NCI-H69 (cell line): ENCODE data around the gene TRPM8.
"Not testable (repeated sequence)": the region's sequence is repeated elsewhere in the genome, so short reads cannot be mapped to it uniquely, and the experiment has no call there.

Source experiments
- DNase-seq: peaks from one replicate; lab custom pipeline; 2025; lab: John Stamatoyannopoulos, UW

The TRPM8 gene

DNA sequence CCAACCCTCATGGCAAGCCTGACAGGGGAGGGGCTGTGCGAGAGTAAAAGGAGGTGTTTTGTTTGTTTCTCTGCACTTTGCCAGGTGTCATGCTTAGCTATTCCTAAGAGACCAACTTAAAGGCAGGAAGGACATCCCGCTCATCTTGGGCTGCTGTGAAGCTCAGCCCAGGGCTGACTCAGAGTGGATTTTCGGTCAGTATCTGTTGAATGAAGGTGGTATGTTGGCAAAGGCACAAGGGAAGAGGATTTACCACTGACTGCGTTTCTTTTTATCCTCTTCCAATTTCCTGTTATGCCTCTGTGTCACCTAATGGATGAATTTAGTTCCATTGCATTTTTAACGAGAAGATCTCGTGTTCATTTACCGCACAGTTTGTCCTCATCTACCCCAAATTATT lies 18.9 kb downstream of the TRPM8 start:
- no peak for DNase-seq

DNA sequence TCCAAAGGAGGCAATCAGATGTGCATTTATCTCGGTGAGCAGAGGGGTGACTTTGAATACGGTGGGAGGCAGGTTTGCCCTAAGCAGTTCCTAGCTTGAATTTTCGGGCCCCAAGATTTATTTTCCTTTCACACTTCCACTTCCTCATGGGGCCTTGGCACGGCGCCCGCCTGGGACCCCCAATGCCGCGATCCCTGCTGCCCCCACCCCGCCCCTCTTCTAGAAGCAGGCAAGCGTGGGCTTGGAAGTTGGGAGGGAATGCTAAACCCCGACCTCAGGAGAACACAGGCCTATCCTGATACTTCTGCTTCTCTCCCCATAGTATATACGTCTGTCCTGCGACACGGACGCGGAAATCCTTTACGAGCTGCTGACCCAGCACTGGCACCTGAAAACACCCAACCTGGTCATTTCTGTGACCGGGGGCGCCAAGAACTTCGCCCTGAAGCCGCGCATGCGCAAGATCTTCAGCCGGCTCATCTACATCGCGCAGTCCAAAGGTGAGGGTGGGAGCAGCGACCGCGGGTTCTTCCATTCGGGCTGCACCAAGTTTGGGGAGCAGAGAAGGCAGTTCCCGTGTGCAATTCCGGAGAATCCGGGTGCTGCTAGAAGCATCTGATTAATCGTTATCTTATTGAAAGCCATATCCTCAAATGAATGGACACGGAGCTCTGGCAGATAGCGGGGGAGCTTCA lies 21.6 kb downstream of the TRPM8 start:
- no peak for DNase-seq

DNA sequence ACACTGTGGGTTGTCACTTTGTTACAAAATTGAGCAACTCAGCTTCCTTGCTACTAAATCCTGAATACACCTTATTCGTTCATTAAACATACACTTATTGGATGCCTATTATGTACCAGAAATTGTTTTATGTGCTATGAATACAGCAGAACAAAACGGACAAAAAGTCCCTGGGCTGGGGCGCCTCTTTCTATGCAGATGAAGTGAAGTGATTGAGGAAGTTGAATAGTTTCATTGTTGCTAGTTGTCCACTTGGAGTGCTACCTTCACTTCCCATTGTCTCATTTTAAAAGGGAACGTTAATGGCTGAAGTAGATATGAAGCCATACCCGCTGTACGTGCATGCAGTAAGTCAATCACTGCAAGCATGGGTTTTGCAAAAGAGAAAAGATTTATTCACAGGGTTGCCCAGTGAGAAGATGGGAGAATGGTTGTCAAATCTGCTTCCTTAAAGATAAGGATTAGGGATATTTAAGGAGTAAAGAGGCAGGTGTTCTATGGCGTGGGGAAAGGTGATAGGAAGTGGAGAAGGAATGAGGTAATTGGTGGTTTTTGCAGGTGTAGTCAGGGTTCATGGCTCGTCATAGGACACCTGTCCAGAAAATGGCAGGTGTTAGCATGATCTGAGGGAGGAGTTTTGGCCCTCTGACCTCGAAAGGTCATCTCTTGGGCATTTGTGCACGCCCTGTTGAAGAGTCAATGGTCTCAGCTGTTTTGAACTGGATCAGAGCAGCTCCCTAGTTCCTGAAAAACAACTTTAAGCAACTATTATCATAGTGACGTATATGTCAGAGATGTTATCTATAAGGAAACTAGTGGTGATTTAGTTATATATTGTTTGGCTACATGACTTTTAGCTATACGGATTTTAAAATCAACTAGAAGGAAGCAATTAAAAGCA lies 23.5 kb downstream of the TRPM8 start:
- DNase-seq: peak; percentile 8

DNA sequence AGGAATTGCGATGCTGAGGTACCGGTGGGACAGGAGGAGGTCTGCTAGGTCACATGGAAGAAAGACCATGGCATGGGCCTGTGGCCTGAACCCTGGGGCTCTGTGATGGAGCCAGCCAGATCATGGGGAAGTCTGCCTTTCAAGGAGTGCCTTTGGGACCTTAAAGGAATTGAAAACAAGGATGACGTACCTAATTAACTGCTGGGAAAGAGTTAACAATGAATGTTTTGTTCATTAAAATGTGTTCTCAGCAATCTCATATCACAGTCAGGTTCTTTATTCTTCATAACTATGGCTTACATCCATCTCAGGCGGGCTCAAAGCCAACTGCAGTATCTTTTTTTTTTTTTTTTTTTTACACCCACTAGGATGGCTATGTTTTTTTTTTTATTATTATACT lies 25.6 kb downstream of the TRPM8 start:
- DNase-seq: no peak

DNA sequence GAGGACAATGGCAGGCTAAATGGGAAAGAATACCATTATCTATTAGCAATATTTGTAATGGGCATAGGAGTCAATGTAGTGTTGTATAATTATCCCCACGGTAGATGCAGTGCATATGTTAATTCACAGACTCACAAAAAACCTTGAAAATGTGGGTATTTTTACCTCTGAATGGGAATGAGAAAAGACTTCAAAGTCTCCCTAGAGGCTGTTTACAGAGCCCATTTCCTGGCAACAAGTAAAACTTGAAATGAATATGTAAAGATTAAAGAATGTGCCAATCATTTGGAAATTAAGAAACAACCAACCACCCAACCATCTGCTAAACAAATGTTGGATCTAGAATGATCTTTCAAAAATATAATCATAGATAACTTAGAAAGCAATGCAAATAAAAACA lies 27.1 kb downstream of the TRPM8 start:
- no peak for DNase-seq

DNA sequence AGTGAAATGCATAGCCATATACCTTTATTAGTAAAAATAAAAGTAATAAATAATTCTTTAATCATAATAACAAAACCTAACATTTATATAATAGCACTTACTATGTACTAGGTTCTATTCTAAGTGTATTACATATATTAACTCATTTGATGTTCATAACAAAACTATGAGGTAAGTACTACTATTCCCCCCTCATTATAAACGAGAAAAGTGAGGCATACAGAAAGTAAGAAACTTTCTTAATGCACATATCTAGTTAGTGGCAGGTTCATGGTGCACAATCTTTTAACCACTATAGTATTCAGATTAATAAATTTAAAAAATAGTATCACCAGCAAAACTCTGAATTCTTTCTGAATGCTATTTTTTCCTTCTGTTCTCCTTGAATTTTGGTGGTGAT lies 27.5 kb downstream of the TRPM8 start:
- DNase-seq: no peak

DNA sequence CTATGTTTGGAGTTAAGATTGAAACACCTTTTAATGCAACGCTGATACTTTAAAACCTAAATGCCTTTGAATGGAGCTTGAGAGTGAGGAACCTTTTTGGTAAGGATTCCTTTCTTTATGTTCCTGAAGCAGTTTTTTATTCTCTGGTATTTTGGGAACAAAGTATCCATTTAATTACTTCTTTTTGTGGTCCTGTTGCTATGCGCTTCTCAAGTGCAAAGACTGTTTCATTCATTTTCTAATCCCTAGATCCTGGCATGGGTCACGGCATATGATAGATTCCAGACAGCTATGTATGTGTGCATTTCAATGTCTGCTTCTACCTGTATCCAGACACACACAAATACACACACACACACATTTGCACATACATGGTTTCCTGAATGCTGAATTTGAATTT lies 28.0 kb downstream of the TRPM8 start:
- DNase-seq: no peak

DNA sequence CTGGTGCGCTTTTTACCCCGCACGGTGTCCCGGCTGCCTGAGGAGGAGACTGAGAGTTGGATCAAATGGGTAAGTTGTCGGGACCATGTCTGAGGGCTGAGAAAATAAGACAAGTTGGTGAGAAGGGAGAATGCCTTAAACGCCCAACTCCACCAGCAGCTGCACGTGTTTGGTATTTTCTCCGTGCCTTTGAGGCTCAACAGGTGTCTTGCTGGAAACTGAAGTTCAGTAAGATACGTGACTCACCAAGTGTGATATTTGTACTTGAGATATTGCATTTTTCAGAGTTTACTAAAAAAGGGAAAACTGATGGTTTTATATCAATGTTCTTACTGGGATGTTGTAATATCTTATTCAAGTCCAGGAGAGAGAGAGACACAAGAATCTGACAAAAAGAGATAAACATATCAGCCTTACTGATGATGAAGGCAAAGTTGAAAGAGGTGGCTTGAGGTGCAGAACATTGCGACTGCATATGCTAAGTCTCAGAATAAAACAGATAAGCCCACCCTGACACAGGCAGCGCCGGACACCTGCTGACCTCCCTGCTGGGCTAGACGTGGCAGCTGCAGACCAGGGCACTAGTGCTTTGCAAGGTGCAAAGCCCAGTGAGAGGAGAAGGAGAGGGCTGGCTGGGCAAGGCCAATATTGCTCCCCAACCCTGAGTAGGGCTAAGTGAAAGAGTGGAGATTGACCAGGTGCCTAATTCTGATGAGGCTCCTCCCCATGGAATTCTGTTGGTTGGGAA lies 33.1 kb downstream of the TRPM8 start:
- DNase-seq: no peak

DNA sequence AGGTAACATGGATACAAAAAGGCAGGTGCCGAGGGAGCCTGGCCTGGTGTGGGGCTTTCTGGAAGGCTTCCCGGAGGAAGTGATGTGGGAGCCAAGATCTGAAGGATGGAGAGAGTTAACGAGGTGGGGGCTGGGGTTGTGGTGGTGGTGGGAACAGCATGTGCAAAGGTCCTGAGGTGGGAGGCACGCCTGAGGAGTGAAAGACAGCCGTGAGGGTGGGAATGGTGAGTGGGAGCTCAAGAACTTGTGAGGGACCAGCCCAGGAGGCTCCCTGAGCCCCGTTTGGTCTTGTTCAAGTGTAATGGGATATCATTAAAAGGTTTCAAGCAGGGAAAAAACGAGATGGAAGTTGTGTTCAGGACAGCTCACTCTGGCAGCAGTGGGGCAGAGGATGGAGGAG lies 35.2 kb downstream of the TRPM8 start:
- DNase-seq: no peak

DNA sequence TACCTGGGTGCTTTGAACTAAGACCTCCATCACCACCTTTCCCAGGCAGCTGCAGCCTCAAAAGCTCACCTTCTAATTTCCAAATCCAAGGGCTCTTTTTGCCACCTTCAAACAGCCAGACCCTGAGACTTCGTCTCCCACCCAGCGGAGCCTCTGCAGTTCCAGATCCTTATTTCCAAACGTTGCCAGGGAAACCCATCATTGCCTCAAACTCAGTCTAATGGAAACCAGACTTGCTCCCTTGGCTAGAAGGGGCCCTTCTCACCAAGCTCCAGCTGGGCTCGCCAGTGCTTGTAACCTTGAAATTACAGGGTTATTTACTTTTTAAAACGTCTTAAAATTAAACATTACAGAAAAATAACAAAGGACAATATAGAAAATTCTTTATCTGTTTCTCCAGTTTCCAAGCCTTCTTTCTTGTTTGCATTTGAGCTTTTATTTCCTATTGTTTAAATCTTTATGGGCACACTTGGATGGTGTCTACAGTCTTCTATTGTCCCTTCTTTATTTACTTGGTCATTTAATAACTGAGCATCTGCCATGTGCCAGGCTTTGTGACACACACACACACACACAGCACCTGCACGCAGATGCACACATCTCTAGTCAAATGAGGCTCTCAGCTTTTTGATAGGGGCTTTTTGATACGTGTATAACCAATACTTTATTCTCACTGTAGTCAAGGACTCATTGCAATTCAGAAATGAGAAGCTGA lies 36.1 kb downstream of the TRPM8 start:
- DNase-seq: peak; percentile 85

DNA sequence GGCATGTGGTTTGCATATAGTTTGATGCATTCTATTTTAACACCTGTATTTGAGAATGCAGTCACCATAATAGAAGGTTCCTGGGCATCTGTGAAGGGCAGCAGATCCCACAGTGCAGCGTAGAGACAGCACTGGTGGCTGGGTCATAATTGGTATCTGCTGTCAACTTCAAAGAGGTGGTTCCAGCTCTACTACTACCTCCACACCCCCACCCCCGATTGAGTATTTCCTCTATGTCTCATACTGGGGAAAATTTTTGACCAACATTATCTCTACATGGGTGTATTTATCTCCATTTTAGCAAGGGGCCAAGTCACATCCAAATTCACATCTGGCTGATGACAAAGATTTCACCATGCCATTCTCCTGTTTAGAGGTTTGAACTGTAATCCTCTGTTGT lies 43.0 kb downstream of the TRPM8 start:
- no peak for DNase-seq

DNA sequence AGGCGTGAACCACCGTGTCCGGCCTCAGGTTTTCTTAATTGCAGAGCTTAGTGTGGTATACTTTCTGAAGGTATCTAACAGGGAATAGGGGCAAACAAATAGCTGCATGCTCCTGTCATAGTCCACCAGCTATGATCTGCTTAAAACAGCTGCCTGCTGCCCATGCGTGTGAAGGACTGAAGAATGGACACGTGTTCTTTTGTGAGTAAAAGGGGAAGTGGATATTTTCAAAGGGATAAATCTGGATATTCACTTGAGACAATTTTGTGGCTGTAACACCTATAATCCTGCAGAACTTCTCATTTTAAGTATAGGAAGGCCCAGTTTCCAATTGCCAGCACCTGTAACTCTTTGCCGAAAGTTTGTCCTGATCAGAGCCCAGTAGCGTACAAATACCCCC lies 44.7 kb downstream of the TRPM8 start:
- no peak for DNase-seq

DNA sequence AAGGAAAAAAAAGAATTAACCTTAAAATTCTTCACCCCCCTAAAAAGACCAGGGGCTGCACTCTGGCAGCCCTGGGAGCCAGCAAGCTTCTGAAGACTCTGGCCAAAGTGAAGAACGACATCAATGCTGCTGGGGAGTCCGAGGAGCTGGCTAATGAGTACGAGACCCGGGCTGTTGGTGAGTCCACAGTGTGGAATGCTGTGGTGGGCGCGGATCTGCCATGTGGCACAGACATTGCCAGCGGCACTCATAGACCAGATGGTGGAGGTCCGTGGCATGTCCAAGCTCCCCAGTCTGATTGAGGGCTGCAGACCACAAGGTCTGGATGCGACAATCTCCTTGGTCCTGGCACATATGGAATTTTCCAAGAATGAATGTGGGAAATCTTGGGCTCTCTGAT lies 47.4 kb downstream of the TRPM8 start:
- DNase-seq: no peak

DNA sequence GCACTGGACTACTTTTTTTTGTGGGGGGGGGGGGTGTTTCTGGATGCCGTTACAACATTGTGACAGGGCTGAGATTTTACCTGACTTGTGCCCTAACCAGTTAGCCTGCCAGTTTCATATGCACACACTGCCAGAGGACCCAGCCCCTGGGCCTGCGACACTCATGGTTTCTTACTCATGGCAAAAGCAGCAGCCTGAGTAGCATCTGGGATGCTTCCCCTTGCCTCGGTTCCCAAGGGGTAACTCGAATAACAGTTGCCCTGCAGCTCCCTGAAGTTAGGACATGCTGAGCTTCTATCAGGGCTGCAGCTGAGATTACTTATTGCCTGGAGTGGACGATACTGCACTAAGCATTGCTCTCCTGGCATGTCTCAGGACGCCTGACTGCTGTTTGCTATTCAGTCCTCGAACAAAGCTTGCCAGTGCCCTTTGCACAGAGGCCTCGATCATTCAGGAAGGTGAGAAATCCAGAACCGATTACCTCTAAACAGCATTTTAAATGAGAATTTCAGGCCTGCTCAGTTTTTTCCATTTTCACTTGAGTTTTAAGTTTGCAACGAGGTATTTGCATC lies 47.9 kb downstream of the TRPM8 start:
- DNase-seq: no peak

DNA sequence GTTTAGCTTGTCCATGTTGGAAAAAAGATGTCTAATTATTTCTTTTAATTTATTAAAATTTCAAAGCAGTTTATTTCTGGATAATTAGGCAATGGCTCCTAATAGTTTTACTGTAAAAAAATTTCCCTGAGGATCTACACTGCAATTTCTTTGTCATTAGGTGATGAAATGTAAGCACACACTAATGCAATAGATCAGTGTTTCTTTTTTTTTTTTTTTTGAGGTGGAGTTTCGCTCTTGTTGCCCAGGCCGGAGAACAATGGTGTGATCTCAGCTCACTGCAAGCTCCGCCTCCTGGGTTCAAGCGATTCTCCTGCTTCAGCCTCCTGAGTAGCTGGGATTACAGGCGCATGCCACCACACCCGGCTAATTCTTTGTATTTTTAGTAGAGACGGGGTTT lies 48.5 kb downstream of the TRPM8 start:
- not testable (repeated sequence) for DNase-seq

DNA sequence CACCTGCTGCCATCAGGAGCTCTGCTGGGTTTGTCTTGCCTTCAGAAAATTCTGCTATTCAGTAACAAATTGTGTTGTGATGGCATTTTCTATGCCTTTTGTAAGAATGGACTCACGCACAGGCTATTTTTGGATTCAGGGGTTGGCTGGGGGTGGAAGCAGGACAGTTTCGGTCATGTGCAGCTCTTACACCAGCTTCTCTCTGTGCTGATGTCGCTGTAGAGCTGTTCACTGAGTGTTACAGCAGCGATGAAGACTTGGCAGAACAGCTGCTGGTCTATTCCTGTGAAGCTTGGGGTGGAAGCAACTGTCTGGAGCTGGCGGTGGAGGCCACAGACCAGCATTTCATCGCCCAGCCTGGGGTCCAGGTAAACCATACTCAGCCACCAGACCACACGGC lies 49.2 kb downstream of the TRPM8 start:
- DNase-seq: no peak

DNA sequence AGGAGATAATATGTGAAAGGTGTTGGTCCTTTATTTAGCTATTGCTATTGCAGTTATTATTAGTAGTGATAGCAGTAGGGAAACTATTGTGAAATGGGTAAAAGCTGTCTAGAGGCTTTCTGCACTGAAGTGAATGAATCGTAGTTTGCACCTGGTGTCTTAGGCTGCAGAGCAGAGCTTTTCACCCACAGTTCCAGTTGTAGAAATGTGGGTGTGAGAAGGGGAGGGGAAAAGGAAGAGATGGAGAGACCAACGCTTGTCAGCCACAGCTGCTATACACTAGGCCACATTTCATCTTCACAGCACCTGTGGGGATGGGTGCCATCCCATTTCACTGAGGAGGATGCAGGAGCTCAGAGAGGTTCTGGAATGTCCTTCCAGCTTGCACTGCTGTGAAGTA lies 50.0 kb downstream of the TRPM8 start:
- no peak for DNase-seq

DNA sequence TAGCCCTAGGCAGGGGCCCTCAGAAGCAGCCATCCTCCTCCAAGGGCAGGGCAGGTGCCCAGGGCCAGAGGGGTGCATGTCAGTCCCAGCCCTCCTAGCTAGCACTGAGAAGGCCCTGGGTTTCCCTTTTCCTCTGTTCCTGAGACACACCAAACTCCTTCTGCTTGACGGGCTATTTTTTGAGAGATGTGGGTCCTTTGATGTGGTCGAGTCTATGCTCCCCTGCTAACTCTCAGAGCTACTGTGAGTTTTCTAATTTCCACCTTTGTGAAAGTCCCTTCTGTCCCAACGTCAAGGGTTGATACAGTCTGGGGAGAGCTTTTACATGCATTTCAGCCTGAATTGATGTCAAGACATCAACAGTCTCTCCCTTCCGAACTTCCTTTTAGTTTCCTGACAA lies 51.4 kb downstream of the TRPM8 start:
- no peak for DNase-seq

DNA sequence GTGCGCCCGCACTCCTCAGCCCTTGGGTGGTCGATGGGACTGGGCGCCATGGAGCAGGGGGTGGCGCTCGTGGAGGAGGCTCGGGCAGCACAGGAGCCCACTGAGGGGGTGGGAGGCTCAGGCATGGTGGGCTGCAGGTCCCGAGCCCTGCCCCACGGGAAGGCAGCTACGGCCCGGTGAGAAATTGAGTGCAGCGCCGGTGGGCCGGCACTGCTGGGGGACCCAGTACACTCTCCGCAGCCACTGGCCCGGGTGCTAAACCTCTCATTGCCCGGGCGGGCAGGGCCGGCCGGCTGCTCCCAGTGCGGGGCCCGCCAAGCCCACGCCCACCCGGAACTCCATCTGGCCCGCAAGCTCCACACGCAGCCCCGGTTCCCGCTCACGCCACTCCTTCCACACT lies 55.3 kb downstream of the TRPM8 start:
- not testable (repeated sequence) for DNase-seq

DNA sequence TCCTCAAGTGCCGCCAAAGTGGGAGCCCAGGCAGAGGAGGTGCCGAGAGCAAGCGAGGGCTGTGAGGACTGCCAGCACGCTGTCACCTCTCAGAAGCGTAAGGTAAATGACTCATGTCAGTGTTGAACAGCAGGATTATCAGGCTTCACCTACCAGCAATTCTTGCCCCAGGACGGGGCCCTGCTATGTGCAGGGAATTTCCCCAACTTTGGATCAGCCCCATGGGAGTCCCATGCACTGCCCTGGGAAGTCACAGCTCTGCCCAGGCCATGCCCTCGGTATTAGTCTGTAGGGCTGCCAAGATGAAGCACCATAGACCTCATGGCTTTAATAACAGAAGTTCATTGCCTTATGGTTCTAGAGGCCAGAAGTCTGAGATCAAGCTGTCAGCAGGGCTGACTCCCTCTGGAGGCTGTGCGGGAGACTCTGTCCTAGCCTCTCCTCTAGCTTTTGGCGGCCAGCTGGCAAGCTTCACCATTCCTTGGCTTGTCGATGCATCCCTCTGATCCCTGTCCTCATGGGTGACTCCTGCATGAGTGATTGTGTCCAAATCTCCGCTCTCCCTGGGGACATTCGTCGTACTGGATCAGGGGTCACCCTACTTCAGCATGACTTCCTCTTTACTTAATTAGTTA lies 55.9 kb downstream of the TRPM8 start:
- DNase-seq: no peak

DNA sequence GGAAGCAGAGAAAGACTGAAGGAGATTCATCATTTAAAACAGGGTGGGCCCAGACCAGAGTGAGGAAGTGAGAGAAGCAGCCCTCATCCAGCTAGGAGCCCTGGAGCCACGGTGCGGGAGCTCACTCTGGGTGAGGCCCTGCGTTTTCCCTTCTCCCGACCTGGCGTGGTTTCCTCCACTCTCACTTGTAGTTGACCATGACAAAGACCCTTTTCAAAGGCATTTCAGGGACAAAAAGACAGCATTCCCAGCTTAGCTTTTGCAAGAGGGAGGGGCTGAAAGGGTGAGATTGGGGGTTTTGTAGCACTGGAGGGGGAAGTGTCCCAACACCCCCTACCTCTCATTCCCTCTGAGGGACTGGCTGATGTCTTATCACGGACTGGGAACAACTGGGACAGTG lies 56.6 kb downstream of the TRPM8 start:
- DNase-seq: no peak
